ENCODE measurements around the gene UROC1.

UROC1 gene

DNA sequence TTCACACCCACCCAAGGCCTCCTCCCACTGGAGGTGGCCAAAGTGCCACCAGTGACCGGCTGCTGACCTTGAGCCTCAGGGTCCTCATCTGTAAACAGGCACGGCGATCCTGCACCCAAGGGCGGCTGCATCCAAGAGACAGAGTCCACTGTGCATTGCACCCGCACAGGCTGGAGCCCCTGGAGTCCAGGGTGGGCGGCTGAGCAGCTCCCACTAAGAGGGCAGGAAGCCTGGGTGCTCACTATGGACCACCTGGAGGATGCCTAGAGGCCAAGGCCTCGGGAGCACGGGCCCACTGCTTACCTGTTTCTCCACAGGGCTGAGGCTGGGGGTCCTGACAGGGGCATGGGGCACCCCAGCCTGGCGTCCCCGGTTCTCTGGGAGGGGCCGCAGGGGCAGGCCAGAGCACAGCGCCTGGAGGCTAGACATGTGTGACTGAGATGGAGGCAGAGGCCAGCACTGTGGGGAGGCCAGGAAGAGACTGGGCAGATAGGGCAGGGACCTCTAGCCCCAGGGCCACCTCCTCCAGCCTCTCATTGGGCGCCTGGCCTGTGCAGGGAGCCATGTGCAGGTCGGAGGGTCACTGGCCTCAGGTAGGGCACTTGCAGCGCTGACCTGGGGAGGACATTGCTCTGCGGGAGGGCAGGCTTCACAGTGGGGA is at the start of gene UROC1:
UROC1 (minus strand) TSS at position 483 of the 661 bp plus-strand sequence; CDS start at position 429, 54 bp downstream.
- no peak for DNase-seq

DNA sequence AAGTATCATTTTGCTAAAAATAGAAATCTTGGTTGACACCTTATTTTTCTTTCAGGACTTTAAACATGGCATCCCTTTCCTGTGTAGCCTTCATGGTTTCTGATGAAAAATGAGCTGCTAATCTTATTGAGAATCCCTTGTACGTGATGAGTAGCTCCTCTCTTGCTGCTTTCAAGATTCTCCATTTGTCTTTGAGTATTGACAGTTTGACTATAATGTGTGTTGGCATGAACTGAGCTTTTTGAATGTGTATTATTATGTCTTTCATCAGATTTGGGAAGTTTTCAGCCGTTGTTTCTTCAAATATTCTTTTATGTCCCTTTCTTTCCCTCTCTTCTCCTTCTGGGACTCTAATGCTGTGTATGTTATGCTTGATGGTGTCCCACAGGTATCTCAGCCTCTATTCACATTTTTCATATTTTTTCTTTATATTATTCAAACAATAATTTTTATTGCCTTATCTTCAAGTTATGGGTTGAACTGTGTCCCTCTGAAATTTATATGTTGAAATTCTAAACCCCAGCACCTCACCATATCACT is 45.2 kb upstream of the UROC1 start:
- no peak for DNase-seq

DNA sequence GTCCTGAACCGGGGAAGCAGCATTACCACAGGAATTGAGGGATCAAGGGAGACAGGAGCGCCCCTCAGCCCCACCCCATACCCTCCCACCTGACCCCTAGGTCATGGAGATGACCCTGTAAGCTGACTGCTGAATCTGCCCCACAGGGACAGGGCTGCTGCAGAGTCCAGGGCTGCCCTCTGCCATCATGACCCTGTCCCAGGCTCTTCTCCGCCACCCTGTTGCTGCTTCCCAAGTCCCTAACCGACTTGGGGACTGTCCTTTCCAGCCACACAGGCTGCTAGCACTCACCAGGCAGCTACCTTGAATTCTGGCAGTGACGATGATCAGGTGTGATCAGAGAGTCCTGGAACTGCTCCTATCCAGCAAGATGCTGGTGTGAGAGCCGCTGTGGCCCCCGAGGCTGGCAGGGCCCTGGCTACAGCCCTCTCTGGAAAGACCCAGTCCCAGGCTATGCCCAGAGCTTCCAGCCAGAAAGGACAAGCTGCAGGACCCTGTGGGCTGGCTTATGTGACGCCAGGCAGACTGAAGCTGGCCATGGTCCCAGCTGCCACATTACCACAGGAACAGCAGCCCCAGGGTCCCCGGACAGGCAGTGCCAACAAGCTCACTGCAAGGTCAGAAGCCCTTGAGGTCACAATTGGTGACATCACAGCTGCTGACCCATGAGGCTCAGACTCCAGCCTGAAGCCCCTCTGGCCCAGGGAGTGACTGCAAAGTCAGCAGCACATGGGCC is 40.9 kb upstream of the UROC1 start, which contains the start of gene C3orf22:
C3orf22 (minus strand) TSS at position 597 of the 736 bp plus-strand sequence. CDS start 5,542 bp downstream, outside the sequence.
- no peak for DNase-seq

- no peak for DNase-seq
Measured at GRCh38 chr3:126557761-126558160, 40.2 kb upstream of the UROC1 start.

DNA sequence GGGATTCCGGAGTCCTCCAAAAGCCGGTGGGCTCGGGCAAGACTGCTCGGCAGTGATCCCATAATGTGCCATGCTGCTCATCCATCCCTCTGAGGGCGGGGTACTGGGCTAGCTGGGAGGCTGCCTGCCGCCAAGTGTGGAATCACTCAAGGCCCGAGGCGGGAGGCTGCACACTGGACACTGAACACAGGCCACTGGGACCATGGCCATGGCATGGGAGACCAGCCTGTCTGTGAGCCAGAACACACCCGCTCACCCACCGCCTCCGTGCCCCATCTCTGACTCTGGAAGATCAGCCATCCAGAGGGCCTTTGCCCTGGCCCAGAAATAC is 39.8 kb upstream of the UROC1 start:
- no peak for DNase-seq

DNA sequence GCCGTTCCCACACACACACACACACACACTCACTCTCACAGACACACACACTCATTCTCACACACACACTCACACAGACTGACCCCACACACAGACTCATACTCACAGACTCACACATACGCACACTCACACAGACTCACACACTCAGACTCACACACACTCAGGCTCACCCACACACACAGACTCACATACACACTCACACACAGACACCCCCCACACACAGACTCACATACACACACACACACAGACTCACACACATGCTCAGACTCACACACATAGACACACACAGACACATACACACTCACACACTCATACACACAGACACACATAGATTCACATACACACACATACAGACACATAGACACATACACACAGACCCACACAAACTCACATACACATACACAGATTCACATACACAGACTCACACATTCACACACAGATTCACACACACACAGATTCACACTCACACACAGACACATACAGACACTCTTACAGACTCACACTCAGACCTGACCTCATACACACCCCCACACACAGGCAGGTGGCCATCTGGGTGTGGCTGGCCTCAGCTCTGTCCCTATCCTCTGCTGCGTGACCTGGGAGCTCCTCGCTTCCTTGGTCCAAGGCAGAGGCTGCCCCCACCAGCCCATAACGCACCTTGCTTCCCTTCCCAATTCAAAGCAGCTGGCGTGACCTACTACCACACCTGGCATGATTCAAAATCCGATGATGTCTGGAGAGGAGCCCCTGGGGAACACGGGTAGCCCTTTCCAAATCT is 39.3 kb upstream of the UROC1 start:
- no peak for DNase-seq

GRCh38 chr3:126555795-126556636 is 38.4 kb upstream of the UROC1 start:
- DNase-seq = no peak

GRCh38 chr3:126554560-126555525 is 37.3 kb upstream of the UROC1 start:
- no peak for DNase-seq

DNA sequence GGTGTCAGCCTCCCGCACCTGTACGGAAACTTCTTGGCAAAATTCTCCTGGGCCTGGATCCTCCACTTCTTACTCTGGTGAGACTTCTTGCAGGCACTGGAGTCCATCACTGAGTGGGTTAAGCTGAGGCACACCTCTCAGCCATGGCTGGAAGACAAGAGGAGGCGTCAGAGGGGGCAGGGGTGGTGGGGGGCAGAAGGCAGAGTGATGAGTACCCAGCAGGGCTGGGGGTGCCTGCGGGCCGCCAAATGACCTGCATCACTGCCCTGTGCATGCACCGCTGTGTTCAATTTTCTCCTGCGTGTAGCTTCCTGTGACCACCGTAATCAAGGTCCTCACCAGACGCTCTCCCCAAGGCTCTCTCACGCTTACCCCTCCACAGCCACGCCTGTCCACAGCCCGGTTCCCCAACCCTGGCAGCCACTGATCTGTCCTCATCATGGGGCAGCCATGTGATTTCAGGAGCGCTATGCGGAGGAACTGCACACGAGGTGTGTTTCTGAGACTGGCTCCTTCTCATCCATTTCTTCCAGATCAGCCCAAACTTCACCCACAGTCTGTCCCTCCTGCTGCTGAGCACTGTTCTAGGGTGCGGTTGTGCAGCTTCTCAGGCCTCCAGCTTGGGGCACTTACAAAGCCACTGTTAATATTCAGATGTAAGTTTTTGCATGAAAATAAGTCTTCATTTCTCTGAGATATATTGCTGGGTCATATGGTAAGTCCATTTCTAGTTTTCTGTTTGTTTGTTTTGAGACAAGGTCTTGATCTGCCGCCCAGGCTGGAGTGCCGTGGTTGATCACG is 35.9 kb upstream of the UROC1 start:
- no peak for DNase-seq

GRCh38 chr3:126552688-126553283 is 35.2 kb upstream of the UROC1 start:
- DNase-seq = no peak

GRCh38 chr3:126551839-126552687 is 34.5 kb upstream of the UROC1 start:
- no peak for DNase-seq

DNA sequence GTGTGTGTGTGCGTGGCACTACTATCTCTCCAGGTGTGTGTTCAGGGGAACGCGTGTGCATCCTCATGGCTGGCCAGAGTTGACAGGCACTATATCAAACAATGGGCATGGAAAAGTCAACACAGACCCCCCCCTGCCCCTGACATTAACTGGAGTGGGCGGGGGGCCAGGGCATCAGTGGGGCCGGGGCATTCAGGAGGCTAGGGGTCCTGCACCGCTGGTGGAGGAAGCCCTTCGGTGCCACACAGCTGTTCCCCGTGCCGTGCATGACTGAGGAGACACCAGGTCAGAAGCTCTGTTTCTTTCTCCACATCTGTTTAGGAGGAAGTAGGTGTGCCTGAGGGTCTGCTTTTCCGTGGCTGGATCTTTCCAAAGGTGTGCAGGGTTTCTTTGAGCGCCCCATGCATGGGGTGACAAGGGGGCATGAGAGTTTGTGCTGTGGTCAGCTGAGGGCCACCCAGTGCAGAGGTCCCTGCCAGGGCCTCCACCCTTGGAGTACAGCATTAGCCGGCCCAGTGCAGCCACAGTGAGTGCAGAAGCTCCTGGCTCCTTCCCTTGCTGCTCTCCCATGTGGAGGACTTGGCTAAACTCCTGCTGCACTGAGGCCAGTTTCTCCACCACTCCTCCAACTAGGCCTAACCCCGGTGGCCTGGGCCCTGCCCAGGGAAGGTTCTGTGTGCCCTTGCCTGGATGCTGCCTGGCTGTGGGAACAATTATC is 33.7 kb upstream of the UROC1 start:
- DNase-seq = no peak

DNA sequence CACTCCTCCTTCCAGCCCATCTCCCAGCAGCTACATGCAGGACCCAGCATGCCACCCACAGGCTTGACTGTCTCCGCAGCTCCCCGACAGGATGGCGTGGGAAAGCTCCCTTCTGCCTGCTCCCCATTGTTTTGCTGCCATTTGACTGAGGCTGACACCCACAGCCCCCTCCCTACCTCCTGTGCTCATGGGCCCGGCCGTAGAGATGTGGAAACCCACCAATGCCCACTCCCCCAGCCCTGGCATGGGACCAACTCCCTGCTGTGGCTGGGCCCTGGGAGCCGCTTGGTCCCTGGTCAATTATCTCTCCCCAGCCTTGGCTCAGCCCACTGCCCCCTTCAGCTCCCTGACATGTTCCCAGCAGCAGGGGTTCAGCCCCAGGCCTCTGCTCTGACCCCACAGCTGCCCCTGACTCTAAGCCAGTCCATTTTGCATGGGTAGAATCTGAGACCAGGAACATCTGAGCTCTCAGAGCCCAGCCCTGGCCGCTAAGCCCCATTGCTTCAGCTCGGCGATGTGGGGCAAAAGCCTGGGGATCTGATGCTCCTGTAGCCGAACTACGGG is 33.0 kb upstream of the UROC1 start:
- DNase-seq = no peak

- DNase-seq = no peak
Measured at GRCh38 chr3:126549861-126550487, 32.4 kb upstream of the UROC1 start.

DNA sequence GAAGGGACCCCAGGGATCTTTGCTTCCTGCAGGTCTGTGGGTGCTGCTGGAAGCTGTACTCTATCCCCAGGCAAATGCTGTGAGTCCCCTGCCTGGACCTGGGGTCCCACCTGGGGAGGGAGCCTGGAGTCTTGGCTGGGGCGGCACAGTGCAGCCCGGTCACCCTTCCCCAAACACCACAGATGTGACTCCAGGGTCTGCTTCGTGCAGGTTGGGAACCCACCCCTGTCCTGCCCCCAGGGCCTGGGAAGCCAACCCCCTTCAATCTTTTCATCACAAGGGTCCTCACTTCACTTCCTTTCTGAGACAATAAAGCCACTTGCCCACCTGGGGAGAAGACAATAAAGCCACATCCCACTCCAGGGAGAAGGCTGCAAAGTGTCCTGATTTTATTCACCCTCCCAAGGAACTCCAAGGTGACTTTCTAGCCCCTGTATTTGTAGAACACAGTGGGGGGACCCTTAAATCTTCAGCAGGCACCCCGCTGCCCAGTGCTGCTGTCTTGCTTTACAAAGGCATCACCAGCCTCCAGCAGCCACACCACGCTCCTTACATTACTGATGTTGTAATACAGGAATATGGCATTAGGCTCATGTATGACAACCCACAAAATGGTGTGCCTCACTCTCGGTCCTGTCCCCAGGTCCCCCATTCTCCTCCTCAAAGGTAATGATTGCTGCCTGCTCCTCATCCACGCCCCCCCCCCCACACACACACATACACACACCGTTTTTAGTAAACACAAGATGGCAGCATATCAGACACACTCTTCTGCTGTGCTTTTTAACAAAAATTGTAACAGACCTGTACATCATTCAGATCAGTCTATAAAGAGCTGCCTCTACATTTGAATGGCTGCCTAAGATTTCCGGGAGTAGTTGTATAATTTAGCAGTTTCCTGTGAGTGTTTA is 31.2 kb upstream of the UROC1 start:
- DNase-seq = no peak

DNA sequence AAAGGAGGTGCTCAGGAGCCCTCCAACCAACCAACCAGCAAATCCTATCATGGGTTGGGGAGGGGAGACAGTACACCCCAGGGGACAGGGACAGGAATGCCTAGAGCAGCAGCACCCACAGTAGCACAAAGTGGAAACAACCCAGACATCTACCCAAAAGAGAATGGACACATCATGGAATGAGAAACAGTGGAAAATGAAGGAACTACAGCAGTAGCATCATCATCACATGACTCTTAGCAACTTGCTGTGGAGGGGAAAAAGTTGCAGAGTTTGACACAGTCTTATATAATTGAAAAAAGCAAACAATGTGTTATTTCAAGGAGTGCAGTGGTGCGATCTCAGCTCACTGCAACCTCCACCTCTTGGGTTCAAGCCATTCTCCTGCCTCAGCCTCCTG is 30.1 kb upstream of the UROC1 start:
- no peak for DNase-seq

Data from CD4-positive, alpha-beta T cell treated with Interferon gamma for 1 hour (primary cell).